Stimulated activated CD8-positive, alpha-beta memory T cell treated with anti-CD3 and anti-CD28 coated beads, Interleukin-4, amount 100 ng/mL, for 1 hour (primary cell): ENCODE data around the gene ADAMTS2.

Source experiments
- DNase-seq, 2 donors: peaks; one replicate each; pipeline ENCODE4 v3.0.0-alpha.2; 2020; ENCODE audit warnings: low read depth in 2 of 2, low spot score in 1 of 2

ADAMTS2 gene

GRCh38 chr5:179199246-179199645 lies 146.0 kb downstream of the ADAMTS2 start:
- no peak for DNase-seq

DNA sequence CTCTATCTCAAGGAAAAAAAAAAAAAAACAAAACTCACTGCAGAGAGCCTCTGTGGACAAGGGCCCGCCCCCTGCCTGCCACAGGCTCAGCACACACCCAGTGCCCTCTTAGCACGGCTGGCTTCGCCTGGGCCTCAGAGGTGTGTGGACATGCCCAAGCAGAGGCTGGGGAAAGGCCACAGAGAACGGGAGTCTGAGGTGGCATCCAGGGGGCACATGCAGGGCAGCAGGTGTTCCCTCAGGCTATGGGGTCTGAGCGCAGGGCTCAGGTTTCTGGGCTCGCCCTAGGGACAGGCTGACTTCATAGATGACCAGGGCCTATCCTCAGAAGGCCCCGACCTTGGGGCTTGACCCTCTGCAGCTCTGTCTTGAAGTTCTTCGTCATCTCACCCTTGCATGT lies 146.4 kb downstream of the ADAMTS2 start:
- no peak for DNase-seq

GRCh38 chr5:179196405-179197079 lies 148.7 kb downstream of the ADAMTS2 start:
- DNase-seq = no peak

DNA sequence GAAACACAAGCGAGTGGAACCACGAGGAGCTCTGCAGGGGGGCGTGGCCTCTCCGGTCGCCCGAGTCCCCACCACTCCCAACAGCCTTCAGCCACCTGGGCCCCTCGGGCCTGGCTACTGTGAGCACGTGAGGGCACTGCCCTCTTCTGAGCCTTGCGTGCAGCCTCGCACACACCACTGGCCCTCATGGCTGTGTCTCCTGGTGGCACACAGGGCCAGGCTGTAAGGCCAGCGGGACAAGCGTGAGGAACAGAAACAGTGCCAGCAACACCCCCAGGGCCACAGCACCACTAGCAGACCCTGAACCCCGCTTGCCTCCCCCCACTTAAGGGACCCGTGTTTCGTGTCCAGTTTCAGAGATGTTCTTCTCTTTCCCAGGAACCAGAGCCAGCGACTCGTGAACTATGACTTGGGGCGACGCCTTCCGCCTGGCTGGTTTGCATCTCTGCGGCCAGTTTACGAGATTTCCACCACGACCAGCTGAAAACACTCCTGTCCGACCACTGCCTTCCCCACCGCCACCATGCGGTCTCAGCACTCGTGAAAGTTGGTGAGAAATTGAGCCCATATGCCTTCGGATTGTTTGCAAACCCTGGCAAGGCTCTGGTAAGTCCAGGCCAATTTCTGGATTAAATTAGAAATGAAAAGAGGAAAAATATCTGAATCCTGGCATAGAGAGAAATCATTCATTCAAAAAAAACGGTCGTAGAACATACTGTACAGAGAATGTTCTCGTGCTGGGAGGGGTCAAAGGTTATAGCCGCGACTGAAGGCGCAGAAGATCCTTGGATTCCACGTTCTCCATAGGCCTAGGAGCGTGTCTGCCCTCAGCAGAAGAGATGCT lies 149.5 kb downstream of the ADAMTS2 start:
- DNase-seq = no peak

GRCh38 chr5:179194941-179195381 lies 150.3 kb downstream of the ADAMTS2 start:
- DNase-seq = no peak

- DNase-seq = no peak
These were observed 150.9 kb downstream of the ADAMTS2 start for GRCh38 chr5:179194201-179194910.

GRCh38 chr5:179193746-179194145 lies 151.5 kb downstream of the ADAMTS2 start:
- DNase-seq = no peak

- no peak for DNase-seq
These were observed 152.3 kb downstream of the ADAMTS2 start for GRCh38 chr5:179192891-179193470.

DNA sequence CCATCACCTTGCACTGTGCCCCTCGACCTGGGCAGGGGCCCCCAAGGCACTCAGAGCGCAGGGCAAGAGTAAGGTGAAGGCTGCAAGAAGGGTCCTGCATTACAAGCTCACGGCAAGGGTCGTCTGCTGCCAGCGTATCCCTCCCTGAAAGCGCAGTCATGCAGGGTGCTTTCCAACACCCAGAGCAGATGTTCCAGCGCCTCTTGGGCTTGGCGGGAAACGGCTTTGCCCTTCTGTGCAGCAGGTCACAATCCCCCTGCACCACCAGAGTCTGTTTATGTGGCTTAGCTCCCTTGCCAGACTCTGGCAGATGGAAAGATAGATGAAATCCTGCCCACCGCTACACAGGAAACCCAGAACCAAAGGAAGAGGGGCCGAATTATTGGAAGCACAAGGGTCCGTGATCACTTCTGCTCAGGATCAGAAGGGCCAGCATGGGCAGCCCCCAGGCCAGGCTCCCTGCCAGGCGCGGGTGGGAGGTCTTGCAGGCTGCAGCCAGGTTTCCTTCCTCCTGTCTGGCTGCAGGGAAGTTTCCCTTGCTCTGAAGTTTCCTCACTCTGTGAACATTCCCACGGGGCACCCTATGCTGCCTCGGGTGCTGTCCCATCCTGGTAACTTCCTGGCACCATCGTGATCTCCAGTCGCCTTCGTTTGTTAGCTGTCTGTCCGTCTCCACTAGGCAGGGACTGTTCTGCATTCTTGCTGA lies 152.9 kb downstream of the ADAMTS2 start:
- no peak for DNase-seq

- DNase-seq = no peak
These were observed 153.6 kb downstream of the ADAMTS2 start for GRCh38 chr5:179191506-179192184.

DNA sequence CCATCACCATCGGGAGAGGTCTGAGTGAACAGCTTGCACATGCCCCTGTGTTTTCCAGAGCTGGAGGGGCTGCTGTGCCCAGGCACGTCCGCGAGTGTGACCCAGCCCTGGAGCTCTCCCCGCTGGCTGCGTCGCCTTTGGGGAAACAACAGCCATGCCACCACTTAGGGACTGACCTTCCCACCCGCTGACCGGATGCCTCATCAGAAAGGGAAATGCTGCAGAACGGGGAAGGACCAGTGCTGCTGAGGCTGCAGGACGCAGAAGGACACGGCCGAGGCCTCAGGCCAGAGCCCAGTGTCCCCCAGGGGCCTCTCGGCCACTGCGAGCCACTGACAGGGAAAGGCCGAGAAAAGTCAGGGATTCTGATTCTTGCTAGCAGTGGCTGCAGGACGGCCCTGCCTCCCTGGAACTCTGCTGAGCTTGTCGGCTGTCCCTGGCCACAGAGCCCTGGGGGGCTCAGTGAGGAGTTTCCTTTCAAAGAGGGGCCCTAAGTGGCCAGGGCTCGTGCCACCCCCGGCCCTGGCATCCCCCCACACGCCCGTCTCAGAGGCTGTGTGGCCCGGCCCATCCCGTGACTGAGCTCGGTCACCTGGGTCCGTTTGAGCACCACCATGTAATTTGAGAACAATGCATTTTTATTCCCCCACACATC lies 154.3 kb downstream of the ADAMTS2 start:
- no peak for DNase-seq

GRCh38 chr5:179188636-179189035 lies 156.6 kb downstream of the ADAMTS2 start:
- DNase-seq = no peak

DNA sequence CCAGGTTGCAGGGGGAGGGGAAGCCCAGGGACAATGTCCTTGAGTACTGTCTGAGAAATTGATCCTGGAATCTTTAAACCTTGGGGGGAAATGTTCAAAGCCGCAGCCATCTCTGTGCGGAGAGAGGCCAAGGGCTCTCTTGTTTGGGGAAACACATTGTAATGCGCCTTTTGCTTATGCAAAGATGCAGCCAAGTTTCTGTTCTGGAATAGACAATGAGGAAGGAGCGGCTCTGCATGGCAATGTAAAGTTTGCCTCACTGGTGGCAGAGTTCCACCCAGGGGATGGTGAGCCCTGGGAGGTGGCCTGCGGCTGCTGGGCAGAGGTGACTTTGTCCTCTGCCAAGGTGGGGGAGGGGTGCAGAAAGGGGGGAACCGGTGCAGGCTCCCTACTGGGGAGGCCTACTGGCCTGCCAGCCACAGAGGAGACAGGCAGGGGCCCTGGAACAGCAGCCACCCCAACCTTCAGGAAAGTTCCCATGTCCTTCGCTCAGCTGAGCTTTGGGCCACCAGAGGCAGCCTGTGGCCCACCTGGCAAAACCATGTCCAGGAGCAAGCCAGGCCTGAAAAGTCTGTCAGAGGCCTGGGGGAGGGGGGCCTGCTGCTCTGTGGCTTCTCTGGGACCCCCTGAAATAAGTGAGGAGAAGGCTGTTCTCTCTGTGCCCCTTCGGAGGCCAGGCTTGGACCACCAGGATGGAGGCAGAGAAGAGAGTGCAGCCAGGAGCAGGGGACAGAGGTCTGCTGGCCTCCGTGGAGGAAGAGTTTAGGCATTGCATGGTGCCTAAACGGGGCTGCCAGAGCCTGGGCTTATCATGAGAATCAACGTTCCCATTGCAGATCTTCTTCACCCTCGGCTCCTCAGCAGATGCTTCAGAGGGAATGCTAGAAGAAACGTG lies 157.3 kb downstream of the ADAMTS2 start:
- DNase-seq = no peak

DNA sequence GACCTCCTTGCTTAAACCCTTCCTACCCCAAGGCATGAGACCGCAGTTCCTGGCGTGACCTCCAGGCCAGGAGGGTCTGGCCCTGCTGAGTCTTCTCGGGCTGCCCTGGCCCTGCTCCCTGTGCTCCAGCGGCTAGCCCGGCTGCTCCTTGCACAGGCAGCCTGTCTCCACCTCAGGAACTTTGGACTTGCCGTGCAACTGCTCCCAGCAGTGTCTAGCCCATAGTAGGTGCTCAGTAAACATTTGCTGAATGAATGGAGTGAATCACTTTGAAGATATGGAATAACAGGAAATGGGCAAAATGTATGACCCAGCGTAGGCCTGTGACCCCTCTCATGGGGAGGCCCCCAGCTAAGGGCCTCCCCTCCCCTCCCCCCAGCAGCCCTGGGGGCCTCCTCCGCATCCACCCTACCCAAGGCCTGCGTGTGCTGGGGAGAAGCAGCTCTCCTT lies 158.0 kb downstream of the ADAMTS2 start:
- DNase-seq = no peak

GRCh38 chr5:179186801-179187200 lies 158.5 kb downstream of the ADAMTS2 start:
- DNase-seq = no peak

DNA sequence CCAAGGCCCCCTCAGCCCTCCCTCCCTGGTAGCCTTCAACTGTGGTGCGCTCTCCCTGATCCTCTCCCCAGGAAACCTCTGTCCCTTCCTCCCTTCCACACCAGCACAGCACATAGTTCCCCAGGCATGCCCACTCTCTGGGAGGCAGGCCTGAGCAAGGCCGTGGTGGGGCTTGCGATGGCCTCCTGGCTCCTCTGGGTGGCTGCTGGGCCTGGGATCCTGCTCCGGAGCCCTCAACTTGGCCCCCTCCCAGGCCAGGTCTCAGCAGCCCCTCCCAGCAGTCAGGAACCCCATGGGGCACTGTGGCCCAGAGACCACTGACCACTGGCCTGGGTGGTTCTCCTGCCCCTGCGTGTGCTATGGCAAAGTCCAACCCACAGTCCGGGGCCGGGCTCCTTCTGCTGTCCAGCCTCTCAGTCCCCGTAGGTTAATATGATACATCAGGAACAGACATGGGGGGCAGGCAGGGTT lies 159.3 kb downstream of the ADAMTS2 start:
- DNase-seq = no peak

- no peak for DNase-seq
These were observed 159.9 kb downstream of the ADAMTS2 start for GRCh38 chr5:179185256-179185940.

GRCh38 chr5:179184521-179185050 lies 160.7 kb downstream of the ADAMTS2 start:
- DNase-seq = no peak
